KBM-7 (cell line): ENCODE measurements around the gene RPTOR.
A peak's percentile ranks its signal among the peaks of the same experiment; 100 is the strongest.
"Not testable (repeated sequence)": the region's sequence is repeated elsewhere in the genome, so short reads cannot be mapped to it uniquely, and the experiment has no call there.

ENCODE experiments used
- DNase-seq: peaks from one replicate; pipeline ENCODE4 v3.0.0-alpha.2; 2015
- in situ Hi-C: fragments of 300-500 bp; cut with MboI; formaldehyde crosslinking; loops from 2 replicates; pipeline ENCODE4 v1.14.3; 2020; ENCODE audit warnings: low sequenced_read_pairs, low pct_unique_long_range_greater_than_20kb, mixed read lengths

Gene RPTOR

GRCh38 chr17:80863626-80864025 lies 319.0 kb downstream of the RPTOR start:
- no peak for DNase-seq
- in situ Hi-C loops, result no loop called here

GRCh38 chr17:80864751-80865150 lies 320.1 kb downstream of the RPTOR start:
- in situ Hi-C loops, result no loop called here
- DNase-seq, result no peak

GRCh38 chr17:80866050-80866793 lies 321.6 kb downstream of the RPTOR start:
- DNase-seq, result peak; percentile 78
- in situ Hi-C loops, result no loop called here

- DNase-seq, result no peak
- in situ Hi-C loops, result no loop called here
Measured at GRCh38 chr17:80868022-80868609, 323.5 kb downstream of the RPTOR start.

- no peak for DNase-seq
- in situ Hi-C loops, result no loop called here
Measured at GRCh38 chr17:80869481-80870145, 325.0 kb downstream of the RPTOR start.

- in situ Hi-C loops, result no loop called here
- DNase-seq, result peak; percentile 47
Measured at GRCh38 chr17:80870401-80870800, 325.8 kb downstream of the RPTOR start.

GRCh38 chr17:80871341-80871740 lies 326.7 kb downstream of the RPTOR start:
- peak; percentile 59 for DNase-seq
- in situ Hi-C loops, result no loop called here

GRCh38 chr17:80872001-80872500 lies 327.4 kb downstream of the RPTOR start:
- in situ Hi-C loops, result no loop called here
- no peak for DNase-seq

GRCh38 chr17:80872501-80873306 lies 328.1 kb downstream of the RPTOR start:
- in situ Hi-C loops, result no loop called here
- DNase-seq, result no peak

- no peak for DNase-seq
- in situ Hi-C loops, result no loop called here
Measured at GRCh38 chr17:80873307-80873951, 328.8 kb downstream of the RPTOR start.

- in situ Hi-C loops, result no loop called here
Measured at GRCh38 chr17:80874866-80875445, 330.3 kb downstream of the RPTOR start.

GRCh38 chr17:80875480-80875995 lies 330.9 kb downstream of the RPTOR start:
- DNase-seq, in situ Hi-C loops: not testable (repeated sequence)

More at GRCh38 chr17:80874866-80875445, 330.3 kb downstream of the RPTOR start:
- no peak for DNase-seq

GRCh38 chr17:80876456-80876949 lies 331.9 kb downstream of the RPTOR start:
- DNase-seq, in situ Hi-C loops: not testable (repeated sequence)

GRCh38 chr17:80876950-80877728 lies 332.5 kb downstream of the RPTOR start:
- peak; percentile 26 for DNase-seq
- in situ Hi-C loops, result no loop called here

GRCh38 chr17:80877729-80878303 lies 333.2 kb downstream of the RPTOR start:
- in situ Hi-C loops, result no loop called here
- DNase-seq, result no peak

- DNase-seq, result no peak
- in situ Hi-C loops, result no loop called here
Measured at GRCh38 chr17:80878876-80879722, 334.5 kb downstream of the RPTOR start.
